Right renal cortex interstitium (tissue), 3 donors: ENCODE results near the gene MAMDC4. TPM values are rescaled to one million over a fixed set of nuclear protein-coding genes. Genes with fewer than 3 reads are reported as not detected.
"Not testable (repeated sequence)": the region's sequence is repeated elsewhere in the genome, so short reads cannot be mapped to it uniquely, and the experiment has no call there.

Experiments
- DNase-seq, 3 donors: peaks; one replicate each; pipeline ENCODE4 v3.0.0-alpha.2; 2013; ENCODE audit warnings: low read depth in 3 of 3, low spot score in 2 of 3
- polyA plus RNA-seq, 3 donors: library from polyadenylated mRNA; unstranded; fragments of 120-200 nt; gene quantifications; one replicate each; pipeline ENCODE4 v1.2.1, GENCODE V29; 2013; ENCODE audit not compliant: insufficient read length in 3 of 3

MAMDC4 gene
- 1 to 10 TPM; 3.1 to 4.6 (median 4.3) TPM for polyA plus RNA-seq

GRCh38 chr9:136851941-136852663 lies at the start of gene MAMDC4:
MAMDC4 (plus strand) TSS chr9:136852346; CDS start chr9:136852417, 71 bp downstream.
- DNase-seq: no peak

- not testable (repeated sequence) for DNase-seq
Measured at GRCh38 chr9:136803009-136803550, 49.1 kb upstream of the MAMDC4 start.

GRCh38 chr9:136803551-136804508 lies 48.3 kb upstream of the MAMDC4 start:
- no peak for DNase-seq

GRCh38 chr9:136804509-136805206 lies 47.5 kb upstream of the MAMDC4 start:
- DNase-seq: no peak

- DNase-seq: no peak
Measured at GRCh38 chr9:136805207-136805740, 46.9 kb upstream of the MAMDC4 start.

- DNase-seq: no peak
Measured at GRCh38 chr9:136806067-136806466, 46.1 kb upstream of the MAMDC4 start.

GRCh38 chr9:136806631-136807201 lies 45.4 kb upstream of the MAMDC4 start:
- no peak for DNase-seq

- no peak for DNase-seq
Measured at GRCh38 chr9:136807281-136808074, 44.7 kb upstream of the MAMDC4 start, which contains the start of gene RABL6. RABL6 (plus strand) TSS chr9:136807948; CDS start chr9:136808197, 249 bp downstream.

GRCh38 chr9:136808075-136808805 lies 43.9 kb upstream of the MAMDC4 start:
- no peak for DNase-seq

GRCh38 chr9:136808806-136809158 lies 43.4 kb upstream of the MAMDC4 start:
- DNase-seq: no peak

GRCh38 chr9:136814725-136815421 lies 37.3 kb upstream of the MAMDC4 start:
- no peak for DNase-seq

- DNase-seq: no peak
Measured at GRCh38 chr9:136815422-136815782, 36.7 kb upstream of the MAMDC4 start.

GRCh38 chr9:136820971-136821825 lies 30.9 kb upstream of the MAMDC4 start:
- no peak for DNase-seq

- no peak for DNase-seq
Measured at GRCh38 chr9:136821826-136822544, 30.2 kb upstream of the MAMDC4 start.

GRCh38 chr9:136823136-136824046 lies 28.8 kb upstream of the MAMDC4 start:
- no peak for DNase-seq
